Activated naive CD8-positive, alpha-beta T cell treated with anti-CD3 and anti-CD28 coated beads for 36 hours (primary cell): ENCODE data around the gene ALOX12B. TPM values are rescaled to one million over a fixed set of nuclear protein-coding genes. Genes with fewer than 3 reads are reported as not detected.

ENCODE experiments used
- DNase-seq: peaks from one replicate; pipeline ENCODE4 v3.0.0; 2021
- H3K27ac Mint-ChIP-seq: one replicate; pipeline ENCODE4 v1.8.0; 2022; ENCODE audit warnings: mild to moderate bottlenecking, moderate library complexity, mixed read lengths
- H3K27me3 Mint-ChIP-seq: one replicate; pipeline ENCODE4 v1.8.0; 2022; ENCODE audit warnings: mild to moderate bottlenecking, mixed read lengths
- H3K36me3 Mint-ChIP-seq: one replicate; pipeline ENCODE4 v1.8.0; 2021; ENCODE audit warnings: mild to moderate bottlenecking, mixed read lengths
- H3K4me1 Mint-ChIP-seq: one replicate; pipeline ENCODE4 v1.8.0; 2021; ENCODE audit warnings: mixed read lengths
- H3K4me3 Mint-ChIP-seq: one replicate; pipeline ENCODE4 v1.8.0; 2022; ENCODE audit warnings: mild to moderate bottlenecking, moderate library complexity, mixed read lengths
- H3K9me3 Mint-ChIP-seq: one replicate; pipeline ENCODE4 v1.8.0; 2022; ENCODE audit warnings: mixed read lengths
- total RNA-seq, 2 experiments: library from RNA; stranded (reverse); gene quantifications; one replicate each; pipeline ENCODE4 v1.2.3, GENCODE V29; 2021

Gene ALOX12B
- total RNA-seq, 2 experiments from 2014 or later, result 3.7 to 4.1 TPM

DNA sequence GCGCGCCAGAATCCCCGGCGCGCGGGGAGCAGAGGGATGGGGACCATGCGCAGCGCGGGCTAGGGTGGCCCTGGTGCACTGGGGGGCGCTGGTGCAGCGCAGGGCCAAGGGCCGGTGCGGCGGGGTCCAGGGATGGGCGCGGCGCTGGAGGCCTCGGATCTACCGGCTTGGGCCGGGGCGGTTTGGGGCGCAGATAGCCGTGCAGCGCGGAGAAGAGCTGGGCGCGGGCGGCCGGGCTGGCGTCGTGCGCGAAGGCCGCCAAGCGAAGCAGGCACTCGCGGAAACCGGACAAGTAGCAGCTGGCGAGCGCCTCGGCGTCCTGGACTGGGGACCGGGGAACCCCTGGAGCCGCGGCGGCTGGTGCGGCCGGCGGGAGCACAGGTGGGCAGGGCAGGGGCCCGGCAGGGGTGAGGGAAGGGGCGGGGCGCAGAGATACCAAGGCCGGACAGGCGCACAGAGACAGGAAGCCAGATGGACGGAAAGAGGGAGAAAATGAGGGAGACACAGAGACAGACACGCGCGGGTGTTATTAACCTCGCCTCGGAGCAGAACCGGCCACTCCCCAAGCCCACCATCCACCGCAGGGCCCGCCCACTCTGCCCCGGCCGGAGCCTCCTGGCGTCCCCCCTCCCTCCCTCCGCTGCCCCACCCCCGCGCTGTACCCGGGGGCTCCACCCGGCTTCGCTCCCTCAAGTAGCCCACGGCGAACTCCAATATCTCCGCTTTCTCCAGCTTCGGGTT is 34.3 kb upstream of the ALOX12B start:
- Mint-ChIP-seq H3K9me3 (peaks cover 7% of the 10 kb centered on the region), H3K27me3 (peaks cover 71% of the 10 kb centered on the region), H3K27ac (no peak overlapping the region), H3K4me1 (peaks cover 69% of the 10 kb centered on the region), H3K4me3 (peak overlapping the region; percentile 85), H3K36me3 (peaks cover 13% of the 10 kb centered on the region)
- DNase-seq, result peak; percentile 79

DNA sequence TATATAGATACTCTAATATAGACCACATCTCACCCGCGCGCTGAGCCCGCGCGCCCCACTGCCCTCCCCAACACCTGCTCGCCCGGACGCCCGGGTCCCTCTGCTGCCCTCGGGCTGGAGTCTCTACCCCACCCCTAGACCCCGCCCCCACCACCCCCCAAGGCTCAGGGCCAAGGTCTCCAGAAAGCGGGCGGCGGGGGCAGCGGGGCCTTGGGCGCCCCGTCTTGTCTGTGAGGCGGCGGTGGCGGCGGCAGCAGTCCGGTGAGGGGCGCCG is 33.8 kb upstream of the ALOX12B start:
- peaks cover 7% of the 10 kb centered on the region for H3K9me3 Mint-ChIP-seq
- H3K4me1 Mint-ChIP-seq, result peaks cover 65% of the 10 kb centered on the region
- peaks cover 73% of the 10 kb centered on the region for H3K27me3 Mint-ChIP-seq
- H3K36me3 Mint-ChIP-seq, result peaks cover 13% of the 10 kb centered on the region
- no peak for DNase-seq
- no peak overlapping the region for H3K27ac Mint-ChIP-seq
- H3K4me3 Mint-ChIP-seq, result peak overlapping the region; percentile 88

DNA sequence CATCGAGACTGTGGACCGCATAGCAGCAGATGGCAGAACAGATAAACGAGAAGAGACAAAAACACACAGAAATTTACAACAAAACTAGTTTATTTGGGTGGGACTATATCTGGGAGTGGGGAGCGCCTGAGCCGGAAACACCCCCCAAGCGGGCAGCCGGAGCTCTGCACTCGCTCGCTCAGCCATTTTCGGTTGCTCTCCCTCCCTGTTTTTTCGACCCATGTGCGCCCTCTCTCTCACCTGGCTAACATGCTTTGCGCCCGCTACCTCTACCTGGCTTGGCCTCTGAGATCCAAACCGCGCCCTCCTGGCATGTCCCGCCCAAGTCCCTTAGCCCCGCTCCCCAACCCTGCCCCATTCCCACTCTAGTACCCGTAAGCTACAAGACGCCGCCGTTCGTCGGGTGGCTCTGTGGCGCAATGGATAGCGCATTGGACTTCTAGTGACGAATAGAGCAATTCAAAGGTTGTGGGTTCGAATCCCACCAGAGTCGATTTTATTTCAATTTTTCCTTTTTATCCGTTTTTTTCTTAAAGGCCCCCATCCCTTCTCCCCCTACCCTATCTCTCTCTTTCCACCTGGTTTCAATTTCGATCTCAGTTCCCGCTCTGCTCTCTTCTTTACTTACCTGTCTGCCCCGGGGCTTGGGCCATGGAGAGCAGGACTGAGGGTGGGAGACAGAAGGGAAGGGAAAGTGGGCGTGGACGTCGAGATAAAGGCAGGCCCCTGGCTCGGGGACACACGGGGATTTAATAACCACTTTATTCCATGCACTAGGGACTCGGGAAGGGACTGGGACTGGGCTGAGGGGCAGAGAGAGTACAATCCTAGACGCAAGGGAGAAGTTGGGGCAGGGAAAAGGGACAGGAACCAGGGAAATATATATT is 33.2 kb upstream of the ALOX12B start:
- Mint-ChIP-seq H3K4me3 (peak overlapping the region; percentile 88), H3K27me3 (peaks cover 74% of the 10 kb centered on the region), H3K4me1 (peaks cover 65% of the 10 kb centered on the region), H3K36me3 (peaks cover 13% of the 10 kb centered on the region), H3K27ac (peak overlapping the region; percentile 97), H3K9me3 (peaks cover 7% of the 10 kb centered on the region)
- peak; percentile 76 for DNase-seq

DNA sequence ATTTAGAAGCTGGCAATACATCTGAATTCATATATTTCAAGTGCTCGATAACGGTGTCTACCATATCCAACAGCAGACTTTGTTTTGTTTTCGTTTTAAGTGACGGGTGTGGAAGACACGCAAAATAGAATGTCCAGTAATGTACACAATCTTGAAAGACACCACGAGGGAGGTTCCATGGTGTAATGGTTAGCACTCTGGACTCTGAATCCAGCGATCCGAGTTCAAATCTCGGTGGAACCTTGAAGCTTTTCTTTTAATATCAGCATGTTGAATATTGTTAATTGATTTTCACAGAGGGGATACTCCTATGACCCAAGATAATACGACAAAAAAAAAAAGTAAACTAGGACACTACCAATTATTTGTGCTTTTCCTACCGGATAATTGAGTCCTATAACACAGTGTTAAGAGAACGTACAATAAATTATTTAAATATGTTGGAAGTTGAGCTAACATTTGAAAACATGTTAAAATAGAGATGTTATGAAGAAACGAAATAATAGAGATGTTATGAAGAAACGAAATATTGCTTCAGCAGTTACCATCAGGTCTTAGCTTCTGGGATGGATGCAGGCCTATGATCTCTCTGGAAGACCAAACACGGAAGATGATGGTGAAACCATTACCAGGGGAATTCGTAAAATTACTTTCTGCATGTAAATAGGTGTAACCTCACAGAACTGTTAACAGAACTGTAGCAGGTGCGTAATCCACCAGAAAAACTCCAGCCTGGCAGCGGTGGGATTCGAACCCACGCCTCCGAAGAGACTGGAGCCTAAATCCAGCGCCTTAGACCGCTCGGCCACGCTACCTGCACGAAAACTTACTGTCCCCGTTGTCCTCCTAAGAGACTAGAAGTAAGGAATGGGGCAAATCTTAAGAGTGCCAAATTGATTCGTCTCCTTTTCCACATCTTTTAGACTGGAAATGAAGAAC is 32.3 kb upstream of the ALOX12B start:
- Mint-ChIP-seq H3K27me3 (peaks cover 74% of the 10 kb centered on the region), H3K4me3 (peak overlapping the region; percentile 88), H3K27ac (peak overlapping the region; percentile 97), H3K9me3 (peaks cover 5% of the 10 kb centered on the region), H3K36me3 (peaks cover 9% of the 10 kb centered on the region), H3K4me1 (peaks cover 58% of the 10 kb centered on the region)
- DNase-seq, result peak; percentile 90

DNA sequence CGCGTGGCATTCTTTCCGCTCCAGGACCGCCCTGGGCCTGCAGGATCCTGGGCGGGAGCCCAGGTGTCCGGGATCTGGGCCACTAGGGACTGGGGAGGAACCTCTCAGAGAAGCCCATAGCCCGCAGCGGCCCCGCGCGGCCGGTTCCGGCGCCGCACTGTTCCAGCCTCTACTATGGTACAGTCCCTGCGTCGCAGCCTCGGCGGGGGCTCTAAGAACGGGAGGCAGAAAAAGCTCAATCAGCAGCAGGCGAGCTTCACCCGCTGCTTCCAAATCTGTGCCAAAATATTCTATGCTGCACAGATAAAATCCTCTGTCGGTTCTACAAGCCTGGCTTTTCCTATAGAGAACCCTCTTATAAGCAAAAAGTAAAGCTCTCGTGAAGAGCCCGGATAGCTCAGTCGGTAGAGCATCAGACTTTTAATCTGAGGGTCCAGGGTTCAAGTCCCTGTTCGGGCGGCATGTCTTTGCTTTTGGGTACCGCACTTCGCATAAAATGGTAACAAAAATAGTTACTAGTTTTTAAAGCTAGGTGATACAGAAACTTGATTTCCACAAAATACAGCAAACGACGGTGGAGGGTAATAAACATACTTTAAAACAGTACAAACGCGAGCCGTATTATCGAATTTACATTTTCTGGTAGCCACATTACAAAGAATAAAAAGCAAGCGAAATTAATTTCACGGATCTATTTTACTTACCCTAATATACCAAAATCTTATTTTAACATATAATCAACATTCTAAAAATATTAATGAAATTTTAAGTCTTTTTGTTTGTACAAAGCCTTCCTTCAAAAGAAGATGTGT is 31.5 kb upstream of the ALOX12B start:
- Mint-ChIP-seq H3K27ac (peak overlapping the region; percentile 91), H3K27me3 (peaks cover 73% of the 10 kb centered on the region), H3K4me3 (peak overlapping the region; percentile 88), H3K36me3 (peaks cover 9% of the 10 kb centered on the region), H3K4me1 (peaks cover 49% of the 10 kb centered on the region), H3K9me3 (peaks cover 5% of the 10 kb centered on the region)
- peak; percentile 89 for DNase-seq

DNA sequence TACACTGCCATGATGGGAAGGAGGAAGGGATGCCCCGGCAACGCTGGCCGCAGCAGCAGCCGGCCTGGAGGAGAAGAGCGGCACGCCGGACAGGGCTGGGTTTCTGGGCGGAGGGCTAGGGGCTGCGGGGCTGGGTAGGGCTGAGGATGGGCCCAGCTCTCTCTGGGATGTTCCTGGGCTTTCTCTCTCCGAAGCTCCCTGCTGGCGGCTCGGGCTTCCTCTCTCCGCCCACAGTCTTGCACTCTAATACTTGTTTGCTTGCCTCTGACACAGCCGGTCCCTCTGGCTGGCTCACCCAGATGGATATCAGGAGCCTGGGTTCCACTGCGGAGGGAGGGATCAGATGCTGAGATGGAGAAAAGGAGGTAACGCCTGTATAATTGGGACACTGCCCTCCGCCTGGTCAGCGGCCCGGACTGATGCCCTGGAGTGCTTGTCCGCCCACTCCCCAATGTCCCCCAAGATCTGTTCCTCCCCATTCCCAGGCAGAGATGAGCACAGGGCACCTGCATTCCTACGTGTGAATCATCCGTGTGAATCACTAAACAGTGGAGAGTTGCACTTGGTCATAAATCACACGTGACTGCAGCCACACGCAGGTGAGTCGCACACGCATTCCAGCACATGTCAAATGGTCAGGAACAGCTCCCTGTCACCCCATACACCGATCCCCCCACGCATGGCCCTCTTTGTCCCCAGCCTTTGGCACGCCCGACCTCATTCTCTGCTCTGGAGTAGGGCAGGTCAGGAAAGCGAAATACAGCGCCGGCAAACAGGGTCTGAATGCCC is 30.7 kb upstream of the ALOX12B start, which contains the start of gene ALOXE3:
ALOXE3 (minus strand) TSS at position 535 of the 789 bp plus-strand sequence; CDS start at position 11, 524 bp downstream.
- peaks cover 5% of the 10 kb centered on the region for H3K9me3 Mint-ChIP-seq
- peaks cover 72% of the 10 kb centered on the region for H3K27me3 Mint-ChIP-seq
- peaks cover 9% of the 10 kb centered on the region for H3K36me3 Mint-ChIP-seq
- no peak for DNase-seq
- peaks cover 43% of the 10 kb centered on the region for H3K4me1 Mint-ChIP-seq
- H3K27ac Mint-ChIP-seq, result peak within 1 kb of the TSS; percentile 91
- H3K4me3 Mint-ChIP-seq, result peak within 1 kb of the TSS; percentile 88

DNA sequence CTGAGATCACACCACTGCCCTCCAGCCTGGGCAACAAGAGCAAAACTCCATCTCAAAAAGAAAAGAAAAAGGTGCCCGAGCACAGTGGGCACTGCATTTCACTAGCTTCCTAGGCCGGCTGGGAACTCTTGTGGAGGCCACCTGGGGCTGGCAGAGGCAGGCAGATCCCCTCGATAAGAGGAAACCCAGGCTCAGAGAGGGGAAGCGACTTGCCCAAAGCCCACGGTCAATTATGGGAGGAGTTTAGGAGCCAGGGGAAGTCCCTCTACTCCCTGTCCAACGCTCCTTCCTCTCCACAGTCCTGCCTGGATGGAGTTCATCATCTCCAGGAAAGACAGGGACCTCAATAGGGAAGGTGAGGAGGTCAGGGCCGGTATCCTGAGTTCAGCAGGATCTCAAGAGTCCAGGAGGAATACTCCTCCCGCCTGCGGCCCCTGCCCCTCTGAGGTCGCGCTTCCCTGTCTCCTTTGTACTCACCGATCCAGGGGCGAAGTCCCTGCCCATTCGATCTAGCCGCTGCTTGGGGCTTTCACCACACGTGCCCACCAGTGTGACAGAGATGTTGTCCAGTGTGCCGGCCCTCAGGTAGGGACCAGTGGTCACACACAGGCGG is 30.0 kb upstream of the ALOX12B start:
- DNase-seq, result no peak
- peaks cover 5% of the 10 kb centered on the region for H3K9me3 Mint-ChIP-seq
- H3K36me3 Mint-ChIP-seq, result peaks cover 9% of the 10 kb centered on the region
- H3K27ac Mint-ChIP-seq, result no peak overlapping the region
- H3K4me1 Mint-ChIP-seq, result peaks cover 38% of the 10 kb centered on the region
- H3K27me3 Mint-ChIP-seq, result peaks cover 72% of the 10 kb centered on the region
- H3K4me3 Mint-ChIP-seq, result peak overlapping the region; percentile 88

DNA sequence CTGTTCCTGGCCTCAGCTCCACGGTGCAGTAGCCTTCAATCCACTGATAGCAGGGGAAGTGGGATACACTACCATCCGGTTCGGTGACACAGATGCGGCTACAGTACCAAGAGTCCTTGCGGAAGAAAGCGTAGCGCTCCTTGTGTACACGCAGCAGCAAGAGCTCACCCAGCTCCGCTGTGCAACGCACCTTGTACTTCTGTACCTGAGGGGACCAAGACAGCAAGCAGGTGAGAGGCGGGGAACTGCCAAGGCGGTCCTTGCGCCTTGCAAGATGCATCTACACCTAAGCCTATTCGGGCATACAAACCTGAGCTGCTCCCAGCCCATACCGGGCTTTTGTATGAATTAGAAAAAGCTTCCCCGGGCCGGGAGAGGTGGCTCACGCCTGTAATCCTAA is 29.3 kb upstream of the ALOX12B start:
- Mint-ChIP-seq H3K27ac (no peak overlapping the region), H3K27me3 (peaks cover 70% of the 10 kb centered on the region), H3K4me1 (peaks cover 34% of the 10 kb centered on the region), H3K4me3 (no peak overlapping the region), H3K36me3 (peaks cover 9% of the 10 kb centered on the region), H3K9me3 (peaks cover 5% of the 10 kb centered on the region)
- DNase-seq, result no peak

DNA sequence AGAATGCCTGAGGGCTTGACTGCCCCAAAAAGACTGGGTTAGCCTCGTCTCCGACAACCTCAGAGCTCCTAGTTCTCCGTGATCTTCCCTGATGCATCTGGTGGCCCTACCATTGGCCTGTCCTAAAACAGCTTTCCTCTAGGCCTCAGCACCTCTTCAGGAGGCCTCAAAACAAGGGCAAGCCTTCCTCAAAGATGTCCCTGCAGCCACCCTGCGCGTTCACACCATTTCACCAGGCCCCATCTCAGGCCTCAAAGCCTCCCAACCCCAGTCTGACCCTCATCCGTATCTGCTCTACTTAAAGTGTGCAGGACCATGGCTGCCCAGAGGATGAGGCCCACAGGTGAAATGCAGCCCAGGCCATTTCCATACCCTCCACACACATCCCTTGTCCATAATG is 23.4 kb upstream of the ALOX12B start:
- Mint-ChIP-seq H3K4me1 (peaks cover 2% of the 10 kb centered on the region), H3K27me3 (peaks cover 29% of the 10 kb centered on the region), H3K9me3 (no peaks in the 10 kb centered on the region), H3K27ac (no peak overlapping the region), H3K4me3 (no peak overlapping the region), H3K36me3 (no peaks in the 10 kb centered on the region)
- no peak for DNase-seq

DNA sequence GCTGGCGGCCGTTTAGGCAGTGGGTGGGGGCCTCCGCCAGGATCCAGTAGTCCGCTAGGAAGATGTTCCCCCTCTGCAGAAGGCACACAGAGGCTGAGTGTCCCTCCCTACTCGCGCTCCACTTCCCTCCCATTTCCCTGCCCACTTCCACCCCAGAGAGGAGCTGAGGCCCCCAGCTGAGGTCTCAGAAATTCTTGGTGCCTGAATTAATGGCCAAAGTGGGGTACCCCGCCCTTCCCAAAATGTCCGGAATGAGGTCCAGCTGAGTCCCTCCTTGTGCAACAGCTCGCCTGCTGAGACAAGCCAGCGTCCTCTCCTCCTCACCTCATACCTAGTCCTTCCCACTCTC is 22.9 kb upstream of the ALOX12B start:
- no peak for DNase-seq
- Mint-ChIP-seq H3K36me3 (no peaks in the 10 kb centered on the region), H3K4me3 (no peak overlapping the region), H3K27ac (no peak overlapping the region), H3K4me1 (peaks cover 2% of the 10 kb centered on the region), H3K9me3 (no peaks in the 10 kb centered on the region), H3K27me3 (peaks cover 26% of the 10 kb centered on the region)

DNA sequence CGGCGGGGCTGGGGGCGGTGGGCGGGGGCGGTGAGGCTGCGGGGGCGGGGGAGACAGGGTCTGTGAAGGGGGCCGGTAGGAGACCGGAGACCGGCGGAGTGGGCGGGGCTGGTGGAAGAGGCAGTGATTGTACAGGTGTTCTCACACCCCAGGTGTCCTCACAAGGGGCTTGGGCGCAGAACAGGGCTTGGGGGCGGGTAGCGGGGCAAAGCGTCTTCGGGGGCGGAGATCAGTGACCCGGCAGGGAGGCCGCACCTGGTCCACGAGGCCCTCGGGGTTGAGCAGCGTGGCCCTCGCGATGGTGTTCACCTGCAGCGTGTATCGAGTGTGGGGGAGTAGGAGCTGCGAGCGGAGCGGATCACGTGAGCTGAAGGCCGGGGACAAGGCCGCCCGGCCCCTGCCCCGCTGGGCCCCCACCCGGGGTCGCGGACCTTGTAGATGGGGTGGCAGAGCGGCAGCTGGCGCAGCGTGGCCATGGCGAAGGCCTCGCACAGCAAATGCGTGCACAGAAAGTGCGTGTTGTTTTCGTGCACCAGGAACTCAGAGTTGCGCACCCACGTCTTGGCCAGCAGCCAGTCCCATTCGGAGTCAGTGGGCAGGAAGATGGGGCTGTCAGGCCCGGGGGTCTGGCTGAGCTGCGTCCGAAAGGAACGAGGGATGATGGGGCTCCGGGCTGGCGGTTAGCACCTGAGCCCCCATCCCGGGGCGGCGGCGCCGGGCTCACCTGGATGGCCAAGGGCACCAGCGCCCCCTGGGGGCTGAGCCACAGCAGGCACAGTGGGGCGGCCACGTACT is 22.3 kb upstream of the ALOX12B start:
- Mint-ChIP-seq H3K4me3 (no peak overlapping the region), H3K27me3 (peaks cover 21% of the 10 kb centered on the region), H3K27ac (no peak overlapping the region), H3K4me1 (peaks cover 2% of the 10 kb centered on the region), H3K36me3 (no peaks in the 10 kb centered on the region), H3K9me3 (no peaks in the 10 kb centered on the region)
- DNase-seq, result peak; percentile 83

DNA sequence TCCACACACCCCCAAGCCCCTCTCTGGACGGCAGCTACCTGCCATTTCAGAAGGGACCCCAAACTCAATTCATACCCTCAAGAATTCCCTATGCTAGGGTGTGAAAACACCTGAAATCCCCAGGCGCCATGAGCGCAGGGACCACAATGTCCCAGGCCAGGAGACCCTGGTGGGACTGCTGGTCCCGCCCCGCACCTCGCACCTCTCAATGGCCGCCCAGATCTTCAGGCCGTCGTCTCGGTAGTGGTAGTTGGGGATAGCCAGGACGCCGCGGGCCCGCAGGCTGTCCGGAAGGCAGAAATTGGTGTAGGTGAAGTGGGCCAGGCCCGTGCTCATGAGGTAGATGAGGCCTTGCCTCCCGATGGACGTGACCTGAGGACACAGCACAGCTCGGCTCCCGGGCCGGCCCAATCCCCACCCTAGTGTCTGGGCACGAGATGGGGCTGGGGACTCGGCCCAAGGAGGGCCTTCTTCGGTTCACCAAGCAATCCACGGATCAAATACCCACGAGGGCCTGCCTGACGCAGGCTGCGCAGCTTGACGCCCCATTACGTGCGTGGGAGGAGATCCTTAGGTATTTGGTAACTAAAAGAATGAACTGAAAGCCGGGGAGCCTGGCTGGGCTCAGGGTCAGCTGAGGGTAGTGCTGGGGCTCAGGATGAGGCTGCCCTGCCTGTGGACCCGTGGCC is 21.6 kb upstream of the ALOX12B start:
- Mint-ChIP-seq H3K36me3 (no peaks in the 10 kb centered on the region), H3K4me3 (no peak overlapping the region), H3K9me3 (no peaks in the 10 kb centered on the region), H3K27me3 (peaks cover 13% of the 10 kb centered on the region), H3K4me1 (peaks cover 2% of the 10 kb centered on the region), H3K27ac (no peak overlapping the region)
- no peak for DNase-seq
